Hypothalamus (tissue), 51 donors: Measurements from ENCODE around the gene FBXO48.
A peak's percentile ranks its signal among the peaks of the same experiment; 100 is the strongest.
"Not testable (repeated sequence)": the region's sequence is repeated elsewhere in the genome, so short reads cannot be mapped to it uniquely, and the experiment has no call there.

Experiments
- DNase-seq, 51 donors: peaks; one replicate each; lab custom pipeline; 2025; lab: John Stamatoyannopoulos, UW

FBXO48 gene

GRCh38 chr2:68467077-68467960 lies at the start of gene FBXO48, which contains the start of gene APLF:
Gene FBXO48 (minus strand): TSS chr2:68467294. CDS start chr2:68465145, 2,149 bp downstream.
Gene APLF (plus strand): TSS chr2:68467585. CDS start chr2:68467732, 147 bp downstream.
- peak; percentile 76 to 99 (median 95) for DNase-seq

DNA sequence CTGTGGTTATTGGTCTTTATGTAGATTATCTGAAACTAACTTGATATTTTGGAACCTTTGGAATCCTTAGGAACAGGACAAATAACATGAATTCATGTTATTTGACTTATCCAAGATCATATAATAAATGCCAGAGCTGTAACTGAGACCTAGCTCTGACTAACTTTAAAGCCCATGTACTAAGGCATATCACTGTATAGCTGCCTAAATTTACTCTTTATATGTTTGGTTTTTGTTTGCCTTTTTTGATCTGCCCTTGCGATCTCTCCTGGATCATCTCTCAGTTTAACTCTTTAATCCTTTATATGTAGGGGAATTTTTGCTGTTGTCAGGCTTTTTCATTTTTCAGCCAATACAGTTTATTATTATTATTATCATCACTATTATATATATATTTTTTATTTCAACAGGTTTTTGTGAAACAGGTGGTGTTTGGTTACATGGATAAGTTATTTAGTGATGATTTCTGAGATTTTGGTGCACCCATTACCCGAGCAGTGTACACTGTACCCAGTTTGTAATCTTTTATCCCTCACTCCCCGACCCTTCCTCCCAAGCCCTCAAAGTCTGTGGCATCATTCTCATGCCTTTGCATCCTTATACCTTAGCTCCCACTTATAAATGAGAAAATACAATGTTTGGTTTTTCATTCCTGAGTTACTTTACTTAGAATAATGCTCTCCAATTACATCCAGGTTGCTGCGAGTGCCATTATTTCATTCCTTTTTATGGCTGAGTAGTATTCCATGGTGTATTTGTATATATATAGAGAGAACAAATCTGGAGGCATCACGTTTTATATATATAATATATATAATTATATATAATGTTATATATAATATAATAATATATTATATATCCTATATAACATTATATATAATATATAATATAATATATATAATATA lies 49.2 kb upstream of the FBXO48 start:
- no peak for DNase-seq

DNA sequence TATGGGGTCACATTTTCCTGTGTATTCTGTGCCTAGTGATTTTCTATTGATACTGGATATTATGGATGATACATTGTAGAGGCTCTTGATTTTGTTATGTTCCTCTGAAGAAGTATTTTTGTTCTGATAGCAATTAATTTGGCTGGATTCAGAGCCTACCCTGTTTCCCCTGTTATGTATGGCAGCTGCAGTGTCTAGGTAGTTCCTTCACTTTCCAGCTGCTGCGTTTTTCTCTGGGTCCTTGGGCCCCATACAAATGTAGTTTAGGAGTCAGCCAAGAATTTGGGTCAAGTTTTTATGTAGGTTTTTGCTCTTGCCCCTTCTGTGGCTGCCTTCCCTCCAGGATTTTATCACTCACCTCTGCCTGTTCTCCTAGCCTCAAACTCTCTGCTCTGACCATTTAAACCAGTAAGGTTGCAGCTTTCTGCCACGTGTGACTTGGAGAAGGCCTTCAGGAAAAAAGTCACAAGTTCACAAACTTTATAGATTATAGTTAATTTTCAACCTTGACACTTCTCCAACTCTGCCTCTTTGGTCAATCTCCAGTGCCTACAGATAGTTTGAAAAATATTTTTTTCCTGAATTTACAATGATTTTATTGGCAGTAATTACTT lies 47.3 kb upstream of the FBXO48 start:
- DNase-seq = no peak

DNA sequence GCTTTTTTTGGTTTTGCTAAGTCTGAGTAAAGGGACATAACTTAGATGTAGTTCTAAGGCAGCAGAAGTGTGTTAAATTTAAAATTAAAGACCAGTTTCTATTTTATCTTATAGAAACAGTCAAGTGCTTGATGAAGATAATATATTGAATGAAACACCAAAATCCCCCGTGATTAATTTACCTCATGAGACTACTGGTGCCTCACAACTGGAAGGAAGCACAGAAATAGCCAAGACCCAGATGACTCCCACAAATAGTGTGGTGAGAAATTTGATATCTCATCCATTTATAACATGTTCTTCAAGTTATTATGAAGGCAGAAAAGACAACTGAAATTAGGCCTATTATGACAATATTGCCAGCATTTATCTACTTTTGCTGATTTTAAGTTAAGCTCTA lies 45.9 kb upstream of the FBXO48 start:
- DNase-seq = no peak

DNA sequence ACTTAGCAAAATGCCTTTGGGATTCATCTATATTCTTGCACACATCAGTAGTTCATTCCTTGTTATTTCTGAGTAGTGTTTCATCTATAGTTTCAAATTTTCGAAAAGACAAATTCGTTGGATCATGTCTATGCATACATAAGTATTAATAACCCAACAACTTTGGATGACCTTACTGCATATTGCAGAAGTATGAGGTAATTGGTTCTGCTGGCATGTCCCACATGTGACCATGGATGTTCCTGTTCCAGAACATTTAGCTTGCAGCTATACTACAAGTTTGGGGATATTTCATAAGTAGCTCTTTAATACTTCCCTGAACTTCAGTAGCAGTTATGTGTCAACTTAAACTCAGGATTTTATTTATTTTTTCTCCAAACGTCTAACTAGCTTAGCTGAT lies 45.2 kb upstream of the FBXO48 start:
- DNase-seq = no peak

- no peak for DNase-seq
These were observed 39.1 kb upstream of the FBXO48 start for GRCh38 chr2:68506170-68506569.

DNA sequence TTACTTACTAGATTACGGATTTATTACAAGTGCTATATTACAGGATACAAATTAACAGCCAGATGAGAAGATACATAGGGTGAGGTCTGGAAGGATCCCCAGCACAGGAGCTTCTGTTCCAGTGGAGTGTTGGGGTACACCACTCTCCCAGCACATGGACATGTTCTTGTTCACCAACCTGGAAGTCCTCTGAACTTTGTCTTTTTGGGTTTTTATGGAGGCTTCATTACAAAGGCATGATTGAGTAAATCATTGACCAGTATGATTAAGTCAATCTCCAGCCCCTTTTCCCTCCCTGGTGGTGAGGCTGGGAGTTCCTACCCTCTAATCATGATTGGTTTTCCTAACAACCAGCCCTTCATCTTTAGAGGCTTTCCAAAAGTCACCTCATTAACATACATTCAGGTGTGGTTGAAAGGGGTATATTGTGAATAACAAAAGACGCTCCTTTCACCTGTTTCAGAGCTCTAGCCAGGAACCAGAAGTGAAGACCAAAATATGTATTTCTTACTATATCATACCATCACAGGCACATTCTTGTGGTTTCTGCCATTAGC lies 38.6 kb upstream of the FBXO48 start:
- DNase-seq = no peak

GRCh38 chr2:68501768-68502167 lies 34.7 kb upstream of the FBXO48 start:
- no peak for DNase-seq

- DNase-seq = no peak
These were observed 33.6 kb upstream of the FBXO48 start for GRCh38 chr2:68500649-68501048.

DNA sequence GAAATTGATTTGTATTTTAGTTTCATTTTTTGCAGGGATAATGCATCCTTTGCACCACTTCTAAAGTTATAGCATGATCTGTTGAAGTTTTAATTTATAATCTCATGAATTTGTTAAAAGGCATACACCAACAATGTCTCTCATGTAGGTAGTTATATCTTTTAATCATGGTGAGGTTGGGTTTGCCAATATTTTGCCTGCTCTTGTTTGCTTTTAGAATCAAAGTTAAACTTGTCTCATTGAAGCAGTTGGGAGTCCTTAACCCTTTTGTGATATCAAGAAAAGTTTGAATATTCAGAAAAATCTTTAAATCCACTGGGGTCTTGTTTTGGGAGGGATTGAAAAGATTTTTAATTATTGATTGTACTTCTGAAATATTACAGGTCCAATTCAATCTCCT lies 32.0 kb upstream of the FBXO48 start:
- DNase-seq = no peak

- DNase-seq = no peak
These were observed 24.5 kb upstream of the FBXO48 start for GRCh38 chr2:68491582-68491981.

GRCh38 chr2:68489282-68489681 lies 22.2 kb upstream of the FBXO48 start:
- DNase-seq = no peak

GRCh38 chr2:68488605-68489004 lies 21.5 kb upstream of the FBXO48 start:
- DNase-seq = not testable (repeated sequence)

DNA sequence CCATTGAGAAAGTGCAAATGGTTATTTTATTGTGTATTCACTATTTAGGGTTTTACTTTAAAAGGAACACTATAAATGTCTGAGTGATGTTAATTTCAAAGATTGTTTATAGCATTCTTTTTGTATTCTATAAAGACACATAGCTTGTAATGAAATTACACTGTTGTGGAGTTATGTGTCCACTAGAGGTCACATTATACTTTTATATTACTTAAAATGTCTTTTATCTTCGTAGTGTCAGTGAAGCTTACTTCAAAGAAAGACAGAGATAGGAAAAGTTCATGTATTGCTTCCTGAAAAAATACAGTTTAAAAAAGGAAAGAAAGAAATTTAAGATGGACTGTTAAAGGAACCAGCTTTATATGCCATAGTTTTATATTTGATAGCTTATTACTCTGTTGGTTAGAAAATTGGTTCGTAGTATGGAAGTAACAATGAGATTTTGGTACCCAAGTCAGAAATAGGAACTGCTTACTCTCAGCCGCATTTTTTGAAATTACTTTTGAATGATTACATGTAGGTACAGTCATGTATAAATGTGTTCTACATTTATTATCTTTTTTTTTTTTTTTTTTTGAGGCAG lies 20.8 kb upstream of the FBXO48 start:
- DNase-seq = no peak

DNA sequence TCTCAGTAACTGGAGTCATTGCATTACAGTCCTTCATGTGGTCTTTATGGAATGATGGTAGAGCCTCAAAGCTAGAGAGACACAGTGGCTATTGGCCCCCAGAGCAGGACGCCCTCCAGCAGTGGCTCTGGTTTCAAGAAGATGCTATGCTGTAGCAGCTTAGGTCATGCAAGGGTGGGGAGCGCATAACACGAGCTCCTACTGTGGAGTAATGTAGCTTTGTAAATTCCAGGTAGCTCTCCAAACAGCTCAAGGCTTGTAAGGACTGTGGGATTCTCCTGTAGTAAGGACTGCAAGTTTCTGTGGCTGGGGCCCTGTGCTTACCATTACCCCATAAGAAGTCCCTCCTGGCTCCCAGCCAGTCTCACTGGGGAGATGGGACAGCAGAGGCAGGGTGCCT lies 15.9 kb upstream of the FBXO48 start:
- DNase-seq = no peak

DNA sequence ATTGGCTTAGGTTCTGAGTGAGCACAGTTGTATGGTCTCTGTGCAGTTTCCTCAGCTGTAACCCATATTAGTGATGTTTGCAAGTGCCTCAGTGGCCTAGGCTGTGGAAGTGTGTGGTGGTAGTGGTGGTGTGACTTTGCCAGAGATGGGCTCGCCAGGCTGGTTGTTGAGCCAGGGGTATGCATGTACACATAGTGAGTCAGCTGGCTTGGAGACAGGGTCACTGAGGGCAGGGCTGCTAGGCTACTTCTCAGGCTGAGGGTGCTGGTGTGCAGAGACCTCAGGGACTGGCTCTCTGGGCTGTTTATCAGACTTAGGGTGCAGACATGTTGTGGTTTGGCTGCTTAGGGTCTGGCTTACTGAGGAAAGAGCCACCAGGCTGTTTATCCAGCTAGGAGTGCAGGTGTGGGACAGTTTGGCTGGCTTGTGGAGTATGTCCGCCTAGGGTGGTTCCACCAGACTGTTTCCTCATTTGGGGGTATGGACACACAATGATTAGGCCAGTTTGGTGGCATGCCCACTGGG lies 15.3 kb upstream of the FBXO48 start:
- no peak for DNase-seq

GRCh38 chr2:68478688-68479087 lies 11.6 kb upstream of the FBXO48 start:
- no peak for DNase-seq

GRCh38 chr2:68476454-68476853 lies 9.4 kb upstream of the FBXO48 start:
- DNase-seq = no peak

DNA sequence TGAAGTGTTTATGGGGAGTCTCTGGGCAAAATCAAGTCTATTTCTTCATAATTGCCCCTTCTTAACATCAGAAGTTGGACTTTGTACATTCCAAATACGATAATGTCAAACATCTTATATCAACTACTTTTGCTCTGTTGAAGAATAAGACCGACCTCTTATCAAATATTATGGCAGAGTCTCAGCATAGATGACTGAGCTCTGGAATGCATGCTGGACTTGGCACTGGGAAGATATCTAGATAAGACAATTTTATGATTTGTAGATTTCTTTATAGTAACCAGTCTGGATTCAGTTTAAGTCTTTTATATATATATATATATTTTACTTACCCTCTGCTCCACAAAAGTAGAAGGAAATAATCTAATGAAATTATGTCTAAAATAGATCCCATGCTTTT lies 8.5 kb upstream of the FBXO48 start:
- no peak for DNase-seq

- DNase-seq = no peak
These were observed 8.0 kb upstream of the FBXO48 start for GRCh38 chr2:68475110-68475509.
